Chondrocyte (in vitro differentiated cells): Measurements from ENCODE around the gene PWWP2B. TPM values are rescaled to one million over a fixed set of nuclear protein-coding genes. Genes with fewer than 3 reads are reported as not detected.

Source experiments
- DNase-seq: peaks from one replicate; pipeline ENCODE4 v3.0.0; 2021; ENCODE audit warnings: mixed read lengths, low spot score
- H3K27ac Mint-ChIP-seq: one replicate; pipeline ENCODE4 v1.8.0; 2021; ENCODE audit warnings: mild to moderate bottlenecking, moderate library complexity, mixed read lengths; ENCODE audit not compliant: unreplicated experiment
- H3K27me3 Mint-ChIP-seq: 2 replicates; pipeline ENCODE4 v1.8.0; 2021; ENCODE audit warnings: low read depth, mixed read lengths
- H3K36me3 Mint-ChIP-seq: 2 replicates; pipeline ENCODE4 v1.8.0; 2021; ENCODE audit warnings: low read depth, mixed read lengths
- H3K4me1 Mint-ChIP-seq: 2 replicates; pipeline ENCODE4 v1.8.0; 2021; ENCODE audit warnings: low read depth, mild to moderate bottlenecking, mixed read lengths
- H3K4me3 Mint-ChIP-seq: one replicate; pipeline ENCODE4 v1.8.0; 2021; ENCODE audit warnings: mild to moderate bottlenecking, moderate library complexity, mixed read lengths; ENCODE audit not compliant: unreplicated experiment
- H3K9me3 Mint-ChIP-seq: 2 replicates; pipeline ENCODE4 v1.8.0; 2021; ENCODE audit warnings: low read depth, mixed read lengths
- CTCF ChIP-seq: fragments of 200-600 bp; sonication (generic); IDR thresholded peaks from 2 replicates; pipeline ENCODE4 v1.5.0; 2021; ENCODE audit warnings: antibody characterized with exemption, mild to moderate bottlenecking, moderate library complexity
- total RNA-seq: library from RNA; stranded (reverse); gene quantifications from 3 replicates; pipeline ENCODE4 v1.2.1, GENCODE V29; 2021

PWWP2B gene
- total RNA-seq, 1 donor from 2014 or later, result 13.2 TPM

- no peak overlapping the region for H3K27ac Mint-ChIP-seq
- no peak overlapping the region for H3K4me3 Mint-ChIP-seq
- no peaks in the 10 kb centered on the region for H3K36me3 Mint-ChIP-seq
- DNase-seq, result no peak
- no peaks in the 10 kb centered on the region for H3K27me3 Mint-ChIP-seq
- peaks cover 6% of the 10 kb centered on the region for H3K4me1 Mint-ChIP-seq
- no peak for TF ChIP-seq CTCF
- H3K9me3 Mint-ChIP-seq, result no peaks in the 10 kb centered on the region
Measured at GRCh38 chr10:132436861-132437410, 39.9 kb downstream of the PWWP2B start.

GRCh38 chr10:132437541-132437950 lies 40.5 kb downstream of the PWWP2B start:
- no peaks in the 10 kb centered on the region for H3K27me3 Mint-ChIP-seq
- H3K36me3 Mint-ChIP-seq, result no peaks in the 10 kb centered on the region
- H3K27ac Mint-ChIP-seq, result no peak overlapping the region
- H3K4me1 Mint-ChIP-seq, result peaks cover 6% of the 10 kb centered on the region
- H3K4me3 Mint-ChIP-seq, result no peak overlapping the region
- DNase-seq, result no peak
- no peaks in the 10 kb centered on the region for H3K9me3 Mint-ChIP-seq
- no peak for TF ChIP-seq CTCF

GRCh38 chr10:132438091-132439024 lies 41.4 kb downstream of the PWWP2B start:
- no peaks in the 10 kb centered on the region for H3K36me3 Mint-ChIP-seq
- H3K4me3 Mint-ChIP-seq, result no peak overlapping the region
- H3K27me3 Mint-ChIP-seq, result no peaks in the 10 kb centered on the region
- H3K9me3 Mint-ChIP-seq, result no peaks in the 10 kb centered on the region
- no peak for DNase-seq
- no peak for TF ChIP-seq CTCF
- peaks cover 6% of the 10 kb centered on the region for H3K4me1 Mint-ChIP-seq
- no peak overlapping the region for H3K27ac Mint-ChIP-seq

- Mint-ChIP-seq H3K27me3 (no peaks in the 10 kb centered on the region), H3K36me3 (no peaks in the 10 kb centered on the region), H3K4me1 (peaks cover 6% of the 10 kb centered on the region), H3K4me3 (no peak overlapping the region), H3K9me3 (no peaks in the 10 kb centered on the region), H3K27ac (no peak overlapping the region)
- no peak for DNase-seq
- no peak for TF ChIP-seq CTCF
Measured at GRCh38 chr10:132439025-132439388, 42.0 kb downstream of the PWWP2B start.

- no peaks in the 10 kb centered on the region for H3K27me3 Mint-ChIP-seq
- H3K4me1 Mint-ChIP-seq, result peaks cover 9% of the 10 kb centered on the region
- no peak overlapping the region for H3K27ac Mint-ChIP-seq
- no peak overlapping the region for H3K4me3 Mint-ChIP-seq
- DNase-seq, result no peak
- no peak for TF ChIP-seq CTCF
- no peaks in the 10 kb centered on the region for H3K9me3 Mint-ChIP-seq
- no peaks in the 10 kb centered on the region for H3K36me3 Mint-ChIP-seq
Measured at GRCh38 chr10:132439424-132440163, 42.6 kb downstream of the PWWP2B start.
